Liver (tissue), 9 donors: Measurements from ENCODE around the gene FYCO1. TPM values are rescaled to one million over a fixed set of nuclear protein-coding genes. Genes with fewer than 3 reads are reported as not detected.

ENCODE experiments used
- DNase-seq: peaks from one replicate; pipeline ENCODE4 v3.0.0-alpha.2; 2017; ENCODE audit warnings: low spot score
- H3K27ac ChIP-seq, 2 donors: one replicate each; pipeline ENCODE4 v1.7.0; 2013; ENCODE audit warnings: inconsistent platforms in 2 of 2, low read length in 2 of 2, control low read depth in 1 of 2, low read depth in 1 of 2, mild to moderate bottlenecking in 1 of 2
- H3K27me3 ChIP-seq, 4 donors: one replicate each; pipeline versions ENCODE4 v1.6.1 to v1.7.0; 2013; ENCODE audit warnings: low read length in 3 of 4, inconsistent platforms in 1 of 4, mild to moderate bottlenecking in 1 of 4, moderate library complexity in 1 of 4; ENCODE audit not compliant: control insufficient read depth in 4 of 4, insufficient read depth in 4 of 4
- H3K36me3 ChIP-seq, 4 donors: one replicate each; pipeline versions ENCODE4 v1.6.1 to v1.7.0; 2013; ENCODE audit warnings: low read length in 3 of 4, mild to moderate bottlenecking in 3 of 4, low read depth in 1 of 4, moderate library complexity in 1 of 4; ENCODE audit not compliant: control insufficient read depth in 4 of 4, insufficient read depth in 3 of 4
- H3K4me1 ChIP-seq, 4 donors: one replicate each; pipeline versions ENCODE4 v1.6.1 to v1.7.0; 2013; ENCODE audit warnings: low read length in 3 of 4, mild to moderate bottlenecking in 3 of 4, moderate library complexity in 1 of 4; ENCODE audit not compliant: control insufficient read depth in 4 of 4, insufficient read depth in 4 of 4
- H3K4me3 ChIP-seq, 3 donors: one replicate each; pipeline versions ENCODE4 v1.6.1 to v1.7.0; 2013; ENCODE audit warnings: low read length in 3 of 3, control low read depth in 1 of 3, low read depth in 1 of 3, mild to moderate bottlenecking in 1 of 3
- H3K9ac ChIP-seq, 2 donors: one replicate each; pipeline ENCODE4 v1.7.0; 2013; ENCODE audit warnings: low read length in 2 of 2, mild to moderate bottlenecking in 2 of 2, moderate library complexity in 2 of 2, control low read depth in 1 of 2, low read depth in 1 of 2
- H3K9me3 ChIP-seq, 4 donors: one replicate each; pipeline versions ENCODE4 v1.6.1 to v1.7.0; 2013; ENCODE audit warnings: low read length in 3 of 4; ENCODE audit not compliant: control insufficient read depth in 4 of 4
- EGR1 ChIP-seq, 2 donors: IDR thresholded peaks; 2 replicates each; pipeline ENCODE4 v1.6.1; 2016 to 2018; ENCODE audit warnings: antibody characterized with exemption in 2 of 2, low read depth in 2 of 2
- FOXA1 ChIP-seq: IDR thresholded peaks from 2 replicates; pipeline ENCODE4 v1.6.1; 2016; ENCODE audit warnings: antibody characterized with exemption
- FOXA2 ChIP-seq: IDR thresholded peaks from 2 replicates; pipeline ENCODE4 v1.6.1; 2016; ENCODE audit warnings: antibody characterized with exemption
- GABPA ChIP-seq, 2 donors: IDR thresholded peaks in 1 of 2; conservative IDR thresholded peaks in 1 of 2; 2 replicates each; pipeline ENCODE4 v1.6.1; 2016; ENCODE audit warnings: antibody characterized with exemption in 2 of 2, mild to moderate bottlenecking in 1 of 2, moderate library complexity in 1 of 2
- HNF4A ChIP-seq, 2 donors: conservative IDR thresholded peaks; 2 replicates each; pipeline ENCODE4 v1.6.1; 2016; ENCODE audit warnings: antibody characterized with exemption in 2 of 2, mild to moderate bottlenecking in 2 of 2
- HNF4G ChIP-seq: IDR thresholded peaks from 2 replicates; pipeline ENCODE4 v1.6.1; 2016; ENCODE audit warnings: antibody characterized with exemption
- JUND ChIP-seq, 2 donors: IDR thresholded peaks; 2 replicates each; pipeline ENCODE4 v1.6.1; 2016; ENCODE audit warnings: antibody characterized with exemption in 2 of 2
- RAD21 ChIP-seq, 2 donors: IDR thresholded peaks; 2 replicates each; pipeline ENCODE4 v1.6.1; 2016; ENCODE audit warnings: antibody characterized with exemption in 2 of 2, mild to moderate bottlenecking in 2 of 2
- RXRA ChIP-seq, 2 donors: IDR thresholded peaks; 2 replicates each; pipeline ENCODE4 v1.6.1; 2017 to 2018; ENCODE audit warnings: antibody characterized with exemption in 2 of 2, mild to moderate bottlenecking in 1 of 2
- TAF1 ChIP-seq: conservative IDR thresholded peaks from 2 replicates; pipeline ENCODE4 v1.6.1; 2016; ENCODE audit warnings: antibody characterized with exemption, mild to moderate bottlenecking
- YY1 ChIP-seq: IDR thresholded peaks from 2 replicates; pipeline ENCODE4 v1.6.1; 2016; ENCODE audit warnings: antibody characterized with exemption, mild to moderate bottlenecking
- WGBS: extraction: QIAGEN DNeasy Blood & Tissue Kit; methylation state at CpG from one replicate; pipeline ENCODE4 v1.1.7; 2013; 5-methylcytosine and 5-hydroxymethylcytosine counted together
- polyA plus RNA-seq, 2 donors: library from polyadenylated mRNA; stranded (reverse) in 1 of 2; unstranded in 1 of 2; fragments of 200-250 nt in 1 of 2; fragments of >200 nt in 1 of 2; fragmentation: Nextera tagmentation in 1 of 2; extraction: Ambion mirVana in 1 of 2; gene quantifications; one replicate each; pipeline versions ENCODE4 v1.2.1 to v1.2.3, GENCODE V29; 2013 to 2015
- total RNA-seq, 2 donors: library from RNA; depleted of rRNA; stranded (reverse); fragments of >200 nt; gene quantifications; one replicate each; pipeline ENCODE4 v1.2.3, GENCODE V29; 2014
- TF ChIP-seq, protein P1 (sequence below): IDR thresholded peaks from 2 replicates; pipeline ENCODE4 v1.6.1; 2016; ENCODE audit warnings: antibody characterized with exemption
- TF ChIP-seq, protein P2 (sequence below): IDR thresholded peaks from 2 replicates; pipeline ENCODE4 v1.6.1; 2016; ENCODE audit warnings: antibody characterized with exemption
- TF ChIP-seq, protein P3 (sequence below): fragments of 150-350 bp; IDR thresholded peaks from 2 replicates; pipeline ENCODE4 v1.5.1; 2017; ENCODE audit warnings: improper control_type of control experiment, low read depth, low read length; ENCODE audit not compliant: missing input control
- donor health status: healthy.
- donor health status: healthy.
- donor health status: healthy.
- donor health status: healthy.
- donor health status: healthy.

The FYCO1 gene
- total and polyA plus RNA-seq, 4 donors = 3.0 to 17.1 (median 10.2) TPM

DNA sequence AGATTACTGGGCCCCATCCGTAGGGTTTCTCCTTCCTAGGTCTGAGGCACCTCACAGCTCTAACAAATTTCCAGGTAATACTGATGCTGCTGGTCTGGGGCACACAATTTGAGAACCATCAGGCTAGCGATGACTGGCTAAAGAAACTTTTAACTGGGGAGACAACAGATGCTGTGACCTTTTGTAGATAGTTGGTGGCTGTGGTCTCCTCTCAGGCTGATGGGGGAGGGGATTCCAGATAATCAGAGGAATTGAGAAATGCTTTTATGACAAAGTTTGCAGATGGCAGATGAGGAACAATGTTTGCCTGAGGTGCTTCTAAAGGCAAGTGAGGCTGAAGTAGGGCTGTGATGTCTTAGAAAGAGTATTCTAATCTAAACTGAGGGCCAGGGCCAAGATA lies 123.1 kb downstream of the FYCO1 start:
- Histone ChIP-seq H3K9me3 (no peaks in the 10 kb centered on the region), H3K27me3 (no peaks in the 10 kb centered on the region), H3K27ac (no peak overlapping the region), H3K9ac (no peak overlapping the region), H3K4me3 (no peak overlapping the region), H3K36me3 (no peaks in the 10 kb centered on the region), H3K4me1 (no peaks in the 10 kb centered on the region)
- DNase-seq = no peak
- 78% methylated on average over 2 of the region's 2 CpGs for WGBS
- TF ChIP-seq EGR1 (IDR thresholded peaks at IDR 0.05; ENCODE audit: low read depth in 2 of 2) (no peak), FOXA1 (no peak), JUND (IDR thresholded peaks at IDR 0.05) (no peak), GABPA (IDR thresholded peaks at IDR 0.05 in 1 of 2, conservative IDR thresholded peaks at IDR 0.05 in 1 of 2) (no peak), HNF4G (no peak), RXRA (IDR thresholded peaks at IDR 0.05) (no peak), YY1 (no peak), RAD21 (IDR thresholded peaks at IDR 0.05) (no peak), HNF4A (conservative IDR thresholded peaks at IDR 0.05) (no peak), TAF1 (no peak), FOXA2 (no peak)
- TF ChIP-seq, protein P1, sequence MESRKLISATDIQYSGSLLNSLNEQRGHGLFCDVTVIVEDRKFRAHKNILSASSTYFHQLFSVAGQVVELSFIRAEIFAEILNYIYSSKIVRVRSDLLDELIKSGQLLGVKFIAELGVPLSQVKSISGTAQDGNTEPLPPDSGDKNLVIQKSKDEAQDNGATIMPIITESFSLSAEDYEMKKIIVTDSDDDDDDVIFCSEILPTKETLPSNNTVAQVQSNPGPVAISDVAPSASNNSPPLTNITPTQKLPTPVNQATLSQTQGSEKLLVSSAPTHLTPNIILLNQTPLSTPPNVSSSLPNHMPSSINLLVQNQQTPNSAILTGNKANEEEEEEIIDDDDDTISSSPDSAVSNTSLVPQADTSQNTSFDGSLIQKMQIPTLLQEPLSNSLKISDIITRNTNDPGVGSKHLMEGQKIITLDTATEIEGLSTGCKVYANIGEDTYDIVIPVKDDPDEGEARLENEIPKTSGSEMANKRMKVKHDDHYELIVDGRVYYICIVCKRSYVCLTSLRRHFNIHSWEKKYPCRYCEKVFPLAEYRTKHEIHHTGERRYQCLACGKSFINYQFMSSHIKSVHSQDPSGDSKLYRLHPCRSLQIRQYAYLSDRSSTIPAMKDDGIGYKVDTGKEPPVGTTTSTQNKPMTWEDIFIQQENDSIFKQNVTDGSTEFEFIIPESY = no peak
- TF ChIP-seq, protein P2, sequence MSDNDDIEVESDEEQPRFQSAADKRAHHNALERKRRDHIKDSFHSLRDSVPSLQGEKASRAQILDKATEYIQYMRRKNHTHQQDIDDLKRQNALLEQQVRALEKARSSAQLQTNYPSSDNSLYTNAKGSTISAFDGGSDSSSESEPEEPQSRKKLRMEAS = no peak

DNA sequence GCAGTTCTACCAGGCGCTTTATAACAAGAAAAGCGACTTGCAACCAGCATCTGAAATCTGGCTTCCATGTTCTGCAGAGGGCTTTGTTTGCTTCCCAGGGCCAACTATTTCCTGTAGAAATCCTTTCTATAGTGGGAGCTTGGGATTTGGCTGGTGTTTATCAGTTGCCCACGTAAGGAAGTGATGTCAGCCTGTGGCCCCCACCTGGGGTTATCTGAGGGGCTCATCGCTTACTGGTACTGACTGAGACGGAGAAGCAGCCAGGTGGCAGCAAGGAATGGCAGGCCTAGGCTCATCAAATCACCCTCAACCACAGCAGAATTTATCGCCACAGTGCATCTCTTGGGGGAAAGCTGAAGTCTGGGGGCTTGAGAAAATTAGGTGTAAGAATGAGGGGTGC lies 123.8 kb downstream of the FYCO1 start:
- H3K4me1 ChIP-seq = no peaks in the 10 kb centered on the region
- H3K27ac ChIP-seq = no peak overlapping the region
- TF ChIP-seq EGR1 (IDR thresholded peaks at IDR 0.05; ENCODE audit: low read depth in 2 of 2) (no peak), YY1 (no peak)
- 86% methylated on average over 6 of the region's 6 CpGs for whole genome bisulfite sequencing
- DNase-seq = no peak
- H3K9ac ChIP-seq = no peak overlapping the region
- H3K9me3 ChIP-seq = no peaks in the 10 kb centered on the region
- H3K4me3 ChIP-seq = no peak overlapping the region
- no peaks in the 10 kb centered on the region for H3K27me3 ChIP-seq
- no peaks in the 10 kb centered on the region for H3K36me3 ChIP-seq

DNA sequence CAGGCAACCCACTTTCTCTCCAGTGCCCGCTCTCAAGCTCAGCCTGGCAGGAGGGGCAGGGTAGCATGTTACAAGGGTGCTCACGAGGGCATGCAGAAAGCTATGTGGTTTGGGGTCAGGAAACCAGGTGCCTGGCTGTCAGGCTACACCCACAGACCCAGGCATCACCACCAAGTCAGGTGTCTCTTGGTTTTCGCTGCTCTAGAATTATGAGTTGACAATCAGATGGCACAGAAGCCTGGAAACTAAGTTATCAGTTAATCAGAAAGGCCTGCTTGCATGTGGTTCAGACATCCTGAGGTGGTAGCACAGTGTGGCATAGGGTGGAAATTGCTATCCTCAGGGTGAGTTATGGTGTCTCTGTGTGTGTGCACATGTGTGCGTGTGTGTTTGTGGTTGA lies 125.5 kb downstream of the FYCO1 start:
- H3K4me1 ChIP-seq = no peaks in the 10 kb centered on the region
- 87% methylated on average over 4 of the region's 4 CpGs for WGBS
- DNase-seq = no peak
- no peak overlapping the region for H3K27ac ChIP-seq
- H3K9ac ChIP-seq = no peak overlapping the region
- TF ChIP-seq, protein P3, sequence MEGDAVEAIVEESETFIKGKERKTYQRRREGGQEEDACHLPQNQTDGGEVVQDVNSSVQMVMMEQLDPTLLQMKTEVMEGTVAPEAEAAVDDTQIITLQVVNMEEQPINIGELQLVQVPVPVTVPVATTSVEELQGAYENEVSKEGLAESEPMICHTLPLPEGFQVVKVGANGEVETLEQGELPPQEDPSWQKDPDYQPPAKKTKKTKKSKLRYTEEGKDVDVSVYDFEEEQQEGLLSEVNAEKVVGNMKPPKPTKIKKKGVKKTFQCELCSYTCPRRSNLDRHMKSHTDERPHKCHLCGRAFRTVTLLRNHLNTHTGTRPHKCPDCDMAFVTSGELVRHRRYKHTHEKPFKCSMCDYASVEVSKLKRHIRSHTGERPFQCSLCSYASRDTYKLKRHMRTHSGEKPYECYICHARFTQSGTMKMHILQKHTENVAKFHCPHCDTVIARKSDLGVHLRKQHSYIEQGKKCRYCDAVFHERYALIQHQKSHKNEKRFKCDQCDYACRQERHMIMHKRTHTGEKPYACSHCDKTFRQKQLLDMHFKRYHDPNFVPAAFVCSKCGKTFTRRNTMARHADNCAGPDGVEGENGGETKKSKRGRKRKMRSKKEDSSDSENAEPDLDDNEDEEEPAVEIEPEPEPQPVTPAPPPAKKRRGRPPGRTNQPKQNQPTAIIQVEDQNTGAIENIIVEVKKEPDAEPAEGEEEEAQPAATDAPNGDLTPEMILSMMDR = no peak
- no peak for TF ChIP-seq TAF1
- H3K4me3 ChIP-seq = no peak overlapping the region
- no peaks in the 10 kb centered on the region for H3K36me3 ChIP-seq
- no peaks in the 10 kb centered on the region for H3K27me3 ChIP-seq
- H3K9me3 ChIP-seq = no peaks in the 10 kb centered on the region
